ENCODE measurements around the gene ANXA10.
"Not testable (repeated sequence)": the region's sequence is repeated elsewhere in the genome, so short reads cannot be mapped to it uniquely, and the experiment has no call there.

ANXA10 gene

GRCh38 chr4:168199260-168199957, 107.1 kb downstream of the ANXA10 start:
- in situ Hi-C loops (cut with MboI; ENCODE audit: low sequenced_read_pairs): no loop called here
- Histone ChIP-seq H3K4me3 (no peak overlapping the region), H3K36me3 (replicated peaks) (no peaks in the 10 kb centered on the region), H3K4me1 (peaks cover 4% of the 10 kb centered on the region; the same call in 1 of the 2 replicates), H3K9me3 (peaks cover 13% of the 10 kb centered on the region), H3K27me3 (ENCODE audit: low read depth) (no peaks in the 10 kb centered on the region)
- no peak for DNase-seq (ENCODE audit: low spot score in 2 of 2)

- H3K9me3 ChIP-seq: peaks cover 13% of the 10 kb centered on the region
- H3K27me3 ChIP-seq (ENCODE audit: low read depth): no peaks in the 10 kb centered on the region
- peaks cover 4% of the 10 kb centered on the region; the same call in 1 of the 2 replicates for H3K4me1 ChIP-seq
- no peak for DNase-seq (ENCODE audit: low spot score in 2 of 2)
- no peak overlapping the region for H3K4me3 ChIP-seq
- no peaks in the 10 kb centered on the region for H3K36me3 ChIP-seq (replicated peaks)
- in situ Hi-C loops (cut with MboI; ENCODE audit: low sequenced_read_pairs): no loop called here
Measured at GRCh38 chr4:168200685-168201084, 108.3 kb downstream of the ANXA10 start.

- Histone ChIP-seq H3K27me3 (ENCODE audit: low read depth) (no peaks in the 10 kb centered on the region), H3K36me3 (replicated peaks) (no peaks in the 10 kb centered on the region), H3K4me3 (no peak overlapping the region), H3K4me1 (no peaks in the 10 kb centered on the region), H3K9me3 (peaks cover 13% of the 10 kb centered on the region)
- peak in 1 of 2 experiments; percentile 8 for DNase-seq (ENCODE audit: low spot score in 2 of 2)
- in situ Hi-C loops (cut with MboI; ENCODE audit: low sequenced_read_pairs): no loop called here
Measured at GRCh38 chr4:168203233-168203911, 111.0 kb downstream of the ANXA10 start.

- no peak for DNase-seq (ENCODE audit: low spot score in 2 of 2)
- no peaks in the 10 kb centered on the region for H3K4me1 ChIP-seq
- no peaks in the 10 kb centered on the region for H3K36me3 ChIP-seq (replicated peaks)
- in situ Hi-C loops (cut with MboI; ENCODE audit: low sequenced_read_pairs): no loop called here
- no peaks in the 10 kb centered on the region for H3K27me3 ChIP-seq (ENCODE audit: low read depth)
- no peak overlapping the region for H3K4me3 ChIP-seq
- peaks cover under 1% of the 10 kb centered on the region; the same call in 1 of the 2 replicates for H3K9me3 ChIP-seq
Measured at GRCh38 chr4:168208957-168209614, 116.7 kb downstream of the ANXA10 start.

GRCh38 chr4:168212656-168213055, 120.3 kb downstream of the ANXA10 start:
- Histone ChIP-seq H3K36me3 (replicated peaks) (no peaks in the 10 kb centered on the region), H3K27me3 (ENCODE audit: low read depth) (no peaks in the 10 kb centered on the region), H3K4me3 (no peak overlapping the region), H3K9me3 (no peaks in the 10 kb centered on the region), H3K4me1 (no peaks in the 10 kb centered on the region)
- no peak for DNase-seq (ENCODE audit: low spot score in 2 of 2)
- in situ Hi-C loops (cut with MboI; ENCODE audit: low sequenced_read_pairs): no loop called here

GRCh38 chr4:168213511-168213910, 121.2 kb downstream of the ANXA10 start:
- H3K4me3 ChIP-seq; H3K27me3 ChIP-seq (ENCODE audit: low read depth); H3K4me1 ChIP-seq; H3K36me3 ChIP-seq (replicated peaks); in situ Hi-C loops (cut with MboI; ENCODE audit: low sequenced_read_pairs); DNase-seq (ENCODE audit: low spot score in 2 of 2); H3K9me3 ChIP-seq: not testable (repeated sequence)

- H3K27me3 ChIP-seq (ENCODE audit: low read depth): no peaks in the 10 kb centered on the region
- H3K9me3 ChIP-seq: no peaks in the 10 kb centered on the region
- H3K4me1 ChIP-seq: no peaks in the 10 kb centered on the region
- in situ Hi-C loops (cut with MboI; ENCODE audit: low sequenced_read_pairs): no loop called here
- H3K4me3 ChIP-seq: no peak overlapping the region
- no peaks in the 10 kb centered on the region for H3K36me3 ChIP-seq (replicated peaks)
- DNase-seq (ENCODE audit: low spot score in 2 of 2): no peak
Measured at GRCh38 chr4:168218645-168219044, 126.3 kb downstream of the ANXA10 start.

- DNase-seq (ENCODE audit: low spot score in 2 of 2): no peak
- Histone ChIP-seq H3K36me3 (replicated peaks) (no peaks in the 10 kb centered on the region), H3K4me1 (no peaks in the 10 kb centered on the region), H3K4me3 (no peak overlapping the region), H3K27me3 (ENCODE audit: low read depth) (no peaks in the 10 kb centered on the region), H3K9me3 (no peaks in the 10 kb centered on the region)
- in situ Hi-C loops (cut with MboI; ENCODE audit: low sequenced_read_pairs): no loop called here
Measured at GRCh38 chr4:168220893-168221292, 128.6 kb downstream of the ANXA10 start.

- no peaks in the 10 kb centered on the region for H3K36me3 ChIP-seq (replicated peaks)
- H3K4me3 ChIP-seq: no peak overlapping the region
- no peaks in the 10 kb centered on the region for H3K27me3 ChIP-seq (ENCODE audit: low read depth)
- no peak for DNase-seq (ENCODE audit: low spot score in 2 of 2)
- H3K9me3 ChIP-seq: no peaks in the 10 kb centered on the region
- in situ Hi-C loops (cut with MboI; ENCODE audit: low sequenced_read_pairs): no loop called here
- no peaks in the 10 kb centered on the region for H3K4me1 ChIP-seq
Measured at GRCh38 chr4:168221301-168221700, 129.0 kb downstream of the ANXA10 start.
